IMR-90 (cell line): ENCODE results near the gene CELSR1. TPM values are rescaled to one million over a fixed set of nuclear protein-coding genes. Genes with fewer than 3 reads are reported as not detected.

ENCODE experiments used
- ATAC-seq: fragments of 200-7000 bp; cut with Tn5 transposase; 2 replicates; pipeline ENCODE4 v1.9.1; 2020; ENCODE audit warnings: low read depth, mild to moderate bottlenecking, moderate library complexity
- BruUV-seq: library from RNA; stranded (reverse); fragments of 400-500 nt; replicated peaks from 2 replicates; lab custom pipeline; 2021; lab: Mats Ljungman, UMichigan
- CTCF ChIA-PET: fragments of 300-600 bp; formaldehyde crosslinking; extraction: SDS; loops from one replicate; lab custom pipeline; 2021; ENCODE audit warnings: antibody characterized with exemption; lab: Yijun Ruan, JAX
- POLR2A ChIA-PET: fragments of 300-600 bp; sonication (Branson Sonifier 250); formaldehyde crosslinking; loops from one replicate; lab custom pipeline; 2022; ENCODE audit warnings: antibody characterized with exemption; ENCODE audit not compliant: unreplicated experiment; lab: Charles Lee
- DNase-seq: peaks from one replicate; pipeline ENCODE4 v3.0.0; 2013
- H2AFZ ChIP-seq: replicated peaks from 2 replicates; pipeline ENCODE3; 2013; ENCODE audit warnings: low read length, mild to moderate bottlenecking; ENCODE audit not compliant: poor library complexity
- H2AK5ac ChIP-seq: 2 replicates; pipeline ENCODE4 v1.6.1; 2013; ENCODE audit warnings: low read depth, low read length, inconsistent platforms
- H2AK9ac ChIP-seq: replicated peaks from 2 replicates; pipeline ENCODE3; 2013; ENCODE audit warnings: mild to moderate bottlenecking, low read depth, low read length, moderate library complexity; ENCODE audit not compliant: poor library complexity
- H2BK120ac ChIP-seq: 2 replicates; pipeline ENCODE4 v1.6.1; 2013; ENCODE audit warnings: low read depth, low read length, inconsistent platforms
- H2BK15ac ChIP-seq: 3 replicates; pipeline ENCODE4 v1.6.1; 2013; ENCODE audit warnings: low read depth, low read length, inconsistent platforms
- H2BK20ac ChIP-seq: 2 replicates; pipeline ENCODE4 v1.6.1; 2013; ENCODE audit warnings: low read depth, mild to moderate bottlenecking, inconsistent platforms, low read length, moderate library complexity
- H2BK5ac ChIP-seq: 2 replicates; pipeline ENCODE4 v1.6.1; 2013; ENCODE audit warnings: mild to moderate bottlenecking, low read depth, low read length, inconsistent platforms; ENCODE audit not compliant: poor library complexity, severe bottlenecking
- H3K14ac ChIP-seq: replicated peaks from 2 replicates; pipeline ENCODE4 v1.6.1; 2013; ENCODE audit warnings: low read depth, low read length, inconsistent platforms
- H3K18ac ChIP-seq: 2 replicates; pipeline ENCODE4 v1.6.1; 2013; ENCODE audit warnings: low read depth, low read length, control low read depth
- H3K23ac ChIP-seq: 2 replicates; pipeline ENCODE4 v1.6.1; 2013; ENCODE audit warnings: low read depth, low read length, inconsistent platforms
- H3K27ac ChIP-seq: 2 replicates; pipeline ENCODE4 v1.5.1; 2013; ENCODE audit warnings: mild to moderate bottlenecking, control low read depth, low read length; ENCODE audit not compliant: insufficient read depth
- H3K27me3 ChIP-seq: 2 replicates; pipeline ENCODE4 v1.6.1; 2013; ENCODE audit warnings: low read length; ENCODE audit not compliant: control insufficient read depth, insufficient read depth
- H3K36me3 ChIP-seq: 2 replicates; pipeline ENCODE4 v1.6.1; 2013; ENCODE audit warnings: low read length, mixed read lengths; ENCODE audit not compliant: control insufficient read depth, insufficient read depth
- H3K4ac ChIP-seq: 2 replicates; pipeline ENCODE4 v1.6.1; 2013; ENCODE audit warnings: low read depth, low read length, inconsistent platforms
- H3K4me1 ChIP-seq: 2 replicates; pipeline ENCODE4 v1.6.1; 2013; ENCODE audit warnings: low read length, mixed read lengths; ENCODE audit not compliant: control insufficient read depth, insufficient read depth
- H3K4me2 ChIP-seq: 2 replicates; pipeline ENCODE4 v1.6.1; 2013; ENCODE audit warnings: low read depth, mild to moderate bottlenecking, control low read depth, low read length, moderate library complexity
- H3K4me3 ChIP-seq: 2 replicates; pipeline ENCODE4 v1.5.1; 2013; ENCODE audit warnings: low read depth, mild to moderate bottlenecking, control low read depth, low read length, moderate library complexity; ENCODE audit not compliant: insufficient read depth
- H3K56ac ChIP-seq: 2 replicates; pipeline ENCODE4 v1.6.1; 2013; ENCODE audit warnings: low read length, inconsistent platforms; ENCODE audit not compliant: insufficient read depth; ENCODE audit errors: extremely low read depth
- H3K79me1 ChIP-seq, 2 experiments: 2 replicates each; pipeline ENCODE4 v1.6.1; 2013; ENCODE audit warnings: low read length in 2 of 2, inconsistent platforms in 1 of 2, low read depth in 1 of 2
- H3K9ac ChIP-seq: 2 replicates; pipeline ENCODE4 v1.6.1; 2013; ENCODE audit warnings: low read depth, low read length, control low read depth
- H3K9me1 ChIP-seq: 2 replicates; pipeline ENCODE4 v1.6.1; 2013; ENCODE audit warnings: low read length, inconsistent platforms; ENCODE audit not compliant: insufficient read depth
- H3K9me3 ChIP-seq: 2 replicates; pipeline ENCODE4 v1.6.1; 2013; ENCODE audit warnings: low read length; ENCODE audit not compliant: control insufficient read depth, insufficient read depth
- H4K20me1 ChIP-seq: 2 replicates; pipeline ENCODE4 v1.6.1; 2013; ENCODE audit warnings: low read length, inconsistent platforms; ENCODE audit not compliant: insufficient read depth
- H4K5ac ChIP-seq: 2 replicates; pipeline ENCODE4 v1.6.1; 2013; ENCODE audit warnings: mild to moderate bottlenecking, low read depth, low read length, control low read depth
- H4K8ac ChIP-seq, 2 experiments: 2 replicates each; pipeline ENCODE4 v1.6.1; 2013; ENCODE audit warnings: low read depth in 2 of 2, low read length in 2 of 2, control low read depth in 1 of 2, inconsistent platforms in 1 of 2
- H4K91ac ChIP-seq: 2 replicates; pipeline ENCODE4 v1.6.1; 2013; ENCODE audit warnings: low read depth, low read length, inconsistent platforms; ENCODE audit not compliant: insufficient read depth
- CEBPB ChIP-seq: IDR thresholded peaks from 2 replicates; pipeline ENCODE4 v1.6.1; 2012; ENCODE audit warnings: low read depth, low read length, improper control_type of control experiment
- FOS ChIP-seq: fragments of 150-350 bp; IDR thresholded peaks from 2 replicates; pipeline ENCODE4 v1.6.1; 2016; ENCODE audit warnings: low read depth, low read length
- MXI1 ChIP-seq: IDR thresholded peaks from 2 replicates; pipeline ENCODE4 v1.6.1; 2012; ENCODE audit warnings: low read depth, mild to moderate bottlenecking, low read length, moderate library complexity, borderline replicate concordance
- POLR2A ChIP-seq: IDR thresholded peaks from 2 replicates; pipeline ENCODE4 v1.6.1; 2012; ENCODE audit warnings: mild to moderate bottlenecking, low read depth, low read length
- RCOR1 ChIP-seq: IDR thresholded peaks from 2 replicates; pipeline ENCODE4 v1.6.1; 2012; ENCODE audit warnings: mild to moderate bottlenecking, low read length, improper control_type of control experiment; ENCODE audit not compliant: insufficient replicate concordance
- RFX5 ChIP-seq: IDR thresholded peaks from 2 replicates; pipeline ENCODE4 v1.8.0; 2012; ENCODE audit warnings: low read depth, mild to moderate bottlenecking, low read length, moderate library complexity
- SMC3 ChIP-seq: fragments of 150-350 bp; IDR thresholded peaks from 2 replicates; pipeline ENCODE4 v1.6.1; 2016; ENCODE audit warnings: low read depth, mild to moderate bottlenecking, antibody characterized with exemption, low read length, moderate library complexity
- WGBS, 2 experiments: methylation state at CpG; one replicate each; pipeline versions ENCODE4 v1.1.5 to v1.1.7; 2013; ENCODE audit warnings: missing lambda C conversion rate in 2 of 2; ENCODE audit not compliant: insufficient read length in 1 of 2; ENCODE audit errors: extremely low coverage in 2 of 2; 5-methylcytosine and 5-hydroxymethylcytosine counted together
- dilution Hi-C: fragments of 300-500 bp; cut with HindIII; formaldehyde crosslinking; loops from one replicate; pipeline ENCODE4 v1.14.3; 2018; ENCODE audit warnings: low sequenced_read_pairs; ENCODE audit not compliant: unreplicated experiment
- in situ Hi-C: fragments of 300-500 bp; cut with MboI; formaldehyde crosslinking; loops from 3 replicates; pipeline ENCODE4 v1.14.3; 2019; ENCODE audit warnings: low sequenced_read_pairs, inconsistent platforms, mixed read lengths
- intact Hi-C: fragments of 100-400 bp; cut with micrococcal nuclease; formaldehyde crosslinking; loops from 2 replicates; pipeline ENCODE4 v1.10.0; 2022
- polyA plus RNA-seq, 3 experiments: library from polyadenylated mRNA; depleted of rRNA; stranded (reverse); fragments of >200 nt; gene quantifications; 2 replicates each; pipeline ENCODE4 v1.2.3, GENCODE V29; 2012; ENCODE audit warnings: low replicate concordance in 1 of 3
- total RNA-seq: library from RNA; depleted of rRNA; stranded (reverse); fragments of >200 nt; gene quantifications from 2 replicates; pipeline ENCODE4 v1.2.3, GENCODE V29; 2012
- TF ChIP-seq, protein P1 (sequence below): fragments of 150-350 bp; IDR thresholded peaks from 2 replicates; pipeline ENCODE4 v1.6.1; 2017; ENCODE audit warnings: mild to moderate bottlenecking, antibody characterized with exemption, low read length, low read depth
- TF ChIP-seq, protein P2 (sequence below): conservative IDR thresholded peaks from 2 replicates; pipeline ENCODE4 v1.5.1; 2012; ENCODE audit warnings: mild to moderate bottlenecking, low read depth, low read length, improper control_type of control experiment
- TF ChIP-seq, protein P3 (sequence below): fragments of 150-350 bp; IDR thresholded peaks from 2 replicates; pipeline ENCODE4 v1.6.1; 2016; ENCODE audit warnings: low read depth, mild to moderate bottlenecking, low read length, moderate library complexity, borderline replicate concordance

Gene CELSR1
- total and polyA plus RNA-seq, 2 of the 4 experiments (the other 2 are of a cell fraction): 0.36 to 0.82 TPM

DNA sequence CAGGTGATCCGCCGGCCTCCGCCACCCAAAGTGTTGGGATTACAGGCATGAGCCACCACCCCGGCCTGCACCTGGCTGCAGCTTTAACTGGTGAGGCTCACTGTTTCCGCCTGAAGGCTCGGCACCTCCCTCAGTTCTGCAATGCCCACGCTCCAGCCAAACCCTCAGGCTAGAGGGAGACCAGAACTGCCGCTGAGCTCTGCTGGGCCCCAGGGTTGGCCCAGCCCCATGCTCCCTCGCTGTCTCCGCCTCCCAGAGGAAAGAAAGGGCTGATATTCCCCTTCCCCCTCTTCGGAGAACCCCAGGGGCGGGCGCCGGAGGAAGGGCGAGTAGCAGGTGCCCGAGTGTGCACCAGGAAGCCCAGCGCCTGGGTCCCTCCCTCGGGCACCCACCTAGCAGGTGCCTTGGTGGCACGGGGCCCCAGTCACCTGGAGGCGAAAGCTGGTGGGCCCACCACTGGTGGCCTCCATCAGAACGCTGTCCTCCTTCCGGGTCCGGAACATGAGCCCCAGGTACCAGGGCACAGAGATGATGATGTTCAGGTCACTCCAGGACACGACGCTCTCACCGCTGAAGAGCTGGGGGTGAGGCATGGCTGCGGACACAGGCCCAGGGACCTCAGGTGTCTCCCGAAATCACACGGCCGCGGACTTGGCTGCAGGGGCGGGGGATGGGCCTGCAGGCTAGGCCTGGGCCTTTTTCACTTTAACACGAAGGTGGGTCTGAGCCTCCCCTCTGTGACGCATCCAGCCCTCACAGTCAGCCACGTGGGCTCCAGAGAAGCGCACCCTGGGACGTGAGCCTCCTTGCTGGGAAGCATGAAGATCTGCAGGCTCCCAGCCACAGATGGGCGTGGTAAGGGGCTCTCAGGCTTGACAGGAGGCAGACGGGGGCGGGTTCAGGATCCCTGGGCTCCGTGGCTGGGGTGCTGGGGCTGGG is 128.6 kb downstream of the CELSR1 start:
- in situ Hi-C loops (no loop called here), intact Hi-C loops (no loop called here), dilution Hi-C loops (no loop called here)
- H4K8ac ChIP-seq: no peak overlapping the region
- no peaks in the 10 kb centered on the region for H3K9me1 ChIP-seq
- peak overlapping the region; percentile 42 for H2AK9ac ChIP-seq
- H2BK15ac ChIP-seq: no peak overlapping the region
- H2BK5ac ChIP-seq: no peak overlapping the region
- WGBS, 2 experiments: 78% methylated on average over 17 of the region's 41 CpGs; no CpG with 5 or more reads in 1 of the 2 experiments
- H3K36me3 ChIP-seq: no peaks in the 10 kb centered on the region
- no peaks in the 10 kb centered on the region for H3K9me3 ChIP-seq
- no peak overlapping the region for H3K56ac ChIP-seq
- no peak overlapping the region for H2BK20ac ChIP-seq
- no peak for TF ChIP-seq RCOR1
- TF ChIP-seq RFX5: no peak
- TF ChIP-seq, protein P1, sequence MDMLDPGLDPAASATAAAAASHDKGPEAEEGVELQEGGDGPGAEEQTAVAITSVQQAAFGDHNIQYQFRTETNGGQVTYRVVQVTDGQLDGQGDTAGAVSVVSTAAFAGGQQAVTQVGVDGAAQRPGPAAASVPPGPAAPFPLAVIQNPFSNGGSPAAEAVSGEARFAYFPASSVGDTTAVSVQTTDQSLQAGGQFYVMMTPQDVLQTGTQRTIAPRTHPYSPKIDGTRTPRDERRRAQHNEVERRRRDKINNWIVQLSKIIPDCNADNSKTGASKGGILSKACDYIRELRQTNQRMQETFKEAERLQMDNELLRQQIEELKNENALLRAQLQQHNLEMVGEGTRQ: no peak
- TF ChIP-seq MXI1: no peak
- no peak for TF ChIP-seq FOS
- TF ChIP-seq CEBPB: no peak
- TF ChIP-seq, protein P2, sequence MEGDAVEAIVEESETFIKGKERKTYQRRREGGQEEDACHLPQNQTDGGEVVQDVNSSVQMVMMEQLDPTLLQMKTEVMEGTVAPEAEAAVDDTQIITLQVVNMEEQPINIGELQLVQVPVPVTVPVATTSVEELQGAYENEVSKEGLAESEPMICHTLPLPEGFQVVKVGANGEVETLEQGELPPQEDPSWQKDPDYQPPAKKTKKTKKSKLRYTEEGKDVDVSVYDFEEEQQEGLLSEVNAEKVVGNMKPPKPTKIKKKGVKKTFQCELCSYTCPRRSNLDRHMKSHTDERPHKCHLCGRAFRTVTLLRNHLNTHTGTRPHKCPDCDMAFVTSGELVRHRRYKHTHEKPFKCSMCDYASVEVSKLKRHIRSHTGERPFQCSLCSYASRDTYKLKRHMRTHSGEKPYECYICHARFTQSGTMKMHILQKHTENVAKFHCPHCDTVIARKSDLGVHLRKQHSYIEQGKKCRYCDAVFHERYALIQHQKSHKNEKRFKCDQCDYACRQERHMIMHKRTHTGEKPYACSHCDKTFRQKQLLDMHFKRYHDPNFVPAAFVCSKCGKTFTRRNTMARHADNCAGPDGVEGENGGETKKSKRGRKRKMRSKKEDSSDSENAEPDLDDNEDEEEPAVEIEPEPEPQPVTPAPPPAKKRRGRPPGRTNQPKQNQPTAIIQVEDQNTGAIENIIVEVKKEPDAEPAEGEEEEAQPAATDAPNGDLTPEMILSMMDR: no peak
- TF ChIP-seq, protein P3, sequence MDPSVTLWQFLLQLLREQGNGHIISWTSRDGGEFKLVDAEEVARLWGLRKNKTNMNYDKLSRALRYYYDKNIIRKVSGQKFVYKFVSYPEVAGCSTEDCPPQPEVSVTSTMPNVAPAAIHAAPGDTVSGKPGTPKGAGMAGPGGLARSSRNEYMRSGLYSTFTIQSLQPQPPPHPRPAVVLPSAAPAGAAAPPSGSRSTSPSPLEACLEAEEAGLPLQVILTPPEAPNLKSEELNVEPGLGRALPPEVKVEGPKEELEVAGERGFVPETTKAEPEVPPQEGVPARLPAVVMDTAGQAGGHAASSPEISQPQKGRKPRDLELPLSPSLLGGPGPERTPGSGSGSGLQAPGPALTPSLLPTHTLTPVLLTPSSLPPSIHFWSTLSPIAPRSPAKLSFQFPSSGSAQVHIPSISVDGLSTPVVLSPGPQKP: no peak
- no peak for TF ChIP-seq POLR2A
- TF ChIP-seq SMC3: no peak
- no peaks in the 10 kb centered on the region for H3K4me1 ChIP-seq
- ChIA-PET CTCF (no interaction called here), POLR2A (no interaction called here)
- H3K4me3 ChIP-seq: no peak overlapping the region
- no peak overlapping the region for H3K4ac ChIP-seq
- H4K91ac ChIP-seq: no peak overlapping the region
- peaks cover 19% of the 10 kb centered on the region for H3K27me3 ChIP-seq
- no peak overlapping the region for H4K5ac ChIP-seq
- no peak overlapping the region for H3K18ac ChIP-seq
- H3K9ac ChIP-seq: no peak overlapping the region
- H2AFZ ChIP-seq: no peak overlapping the region
- no peaks in the 10 kb centered on the region for H4K20me1 ChIP-seq
- H3K27ac ChIP-seq: no peak overlapping the region
- no peak overlapping the region for H3K4me2 ChIP-seq
- no TSS peak for BruUV-seq
- no peak overlapping the region for H2AK5ac ChIP-seq
- DNase-seq: no peak
- no peak overlapping the region for H3K14ac ChIP-seq
- no peak overlapping the region for H3K23ac ChIP-seq
- H3K79me1 ChIP-seq: no peaks in the 10 kb centered on the region
- H2BK120ac ChIP-seq: no peak overlapping the region
- no peak for ATAC-seq
